Right renal cortex interstitium (tissue), 3 donors: Measurements from ENCODE around the gene SDK1. TPM values are rescaled to one million over a fixed set of nuclear protein-coding genes. Genes with fewer than 3 reads are reported as not detected.

Source experiments
- DNase-seq, 3 donors: peaks; one replicate each; pipeline ENCODE4 v3.0.0-alpha.2; 2013; ENCODE audit warnings: low read depth in 3 of 3, low spot score in 2 of 3
- polyA plus RNA-seq, 3 donors: library from polyadenylated mRNA; unstranded; fragments of 120-200 nt; gene quantifications; one replicate each; pipeline ENCODE4 v1.2.1, GENCODE V29; 2013; ENCODE audit not compliant: insufficient read length in 3 of 3

The SDK1 gene
- polyA plus RNA-seq, 3 donors, result 5.8 to 7.5 (median 6.3) TPM

DNA sequence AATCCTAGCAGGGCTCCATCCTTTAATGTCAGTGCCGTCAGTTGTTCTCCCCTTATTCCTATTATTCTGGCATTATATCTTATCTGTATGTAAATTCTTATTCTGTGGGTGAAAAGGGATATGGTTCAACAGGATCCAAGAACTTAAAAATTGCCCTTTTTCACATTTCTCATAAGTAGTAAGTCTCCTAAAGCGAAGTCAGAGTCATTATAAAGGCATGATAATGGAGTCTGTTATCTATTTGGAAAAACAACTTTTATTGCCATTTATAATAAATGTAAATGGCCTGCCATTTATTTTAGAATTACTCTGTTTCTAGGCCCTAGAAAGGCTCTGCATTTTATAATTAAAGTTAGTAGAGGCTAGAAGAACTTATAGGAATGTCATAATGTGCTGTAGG, 31.3 kb downstream of the SDK1 start:
- DNase-seq, result no peak

DNA sequence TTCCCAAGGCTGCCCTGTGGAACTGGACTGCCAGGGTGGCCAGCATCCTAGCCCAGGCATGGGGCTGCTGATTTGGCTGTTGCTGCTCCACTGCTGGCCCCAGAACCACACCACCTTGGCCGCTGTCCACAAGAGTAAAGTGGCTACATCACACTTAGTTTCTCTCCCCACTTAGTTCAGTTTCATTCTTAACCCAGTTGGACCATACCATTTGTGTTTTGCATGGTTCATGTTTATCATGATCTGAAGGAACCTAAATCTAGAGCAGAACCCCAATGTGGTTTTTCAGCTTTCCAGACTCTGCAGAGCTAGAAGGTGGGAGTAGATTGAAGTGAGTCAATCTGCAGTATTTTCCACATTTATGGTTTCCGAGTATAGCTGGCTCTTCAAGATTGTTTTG, 32.8 kb downstream of the SDK1 start:
- DNase-seq, result no peak

DNA sequence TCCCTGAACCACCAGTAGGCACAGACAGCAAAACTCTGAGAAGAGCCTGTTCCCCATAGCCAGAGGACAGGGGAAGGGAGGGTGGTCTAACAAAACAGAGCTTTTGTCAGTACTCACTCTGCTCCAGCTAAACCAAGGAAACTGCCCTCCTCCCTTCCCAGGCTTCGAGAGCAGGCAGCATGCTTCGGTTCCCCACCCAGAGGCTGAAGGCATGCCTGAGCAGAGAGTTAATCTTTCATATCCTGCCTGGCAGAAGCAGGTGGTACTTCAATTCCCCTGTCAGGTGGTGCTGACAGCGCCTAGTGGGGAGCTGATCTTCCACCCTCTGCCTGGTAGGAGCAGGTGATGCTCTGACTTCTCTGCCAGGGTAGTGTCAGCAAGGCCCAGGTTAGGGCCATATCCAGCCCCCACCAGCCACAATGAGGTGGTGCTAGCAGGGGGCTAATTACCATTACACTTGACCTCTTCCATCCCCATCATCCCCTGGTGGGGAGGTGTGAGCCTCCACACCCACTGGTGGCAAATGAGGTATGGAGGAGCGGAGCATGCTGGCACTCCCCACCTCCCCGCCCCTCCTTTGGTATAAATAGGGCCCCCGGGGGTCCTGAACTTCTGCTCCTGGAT, 35.1 kb downstream of the SDK1 start:
- no peak for DNase-seq

DNA sequence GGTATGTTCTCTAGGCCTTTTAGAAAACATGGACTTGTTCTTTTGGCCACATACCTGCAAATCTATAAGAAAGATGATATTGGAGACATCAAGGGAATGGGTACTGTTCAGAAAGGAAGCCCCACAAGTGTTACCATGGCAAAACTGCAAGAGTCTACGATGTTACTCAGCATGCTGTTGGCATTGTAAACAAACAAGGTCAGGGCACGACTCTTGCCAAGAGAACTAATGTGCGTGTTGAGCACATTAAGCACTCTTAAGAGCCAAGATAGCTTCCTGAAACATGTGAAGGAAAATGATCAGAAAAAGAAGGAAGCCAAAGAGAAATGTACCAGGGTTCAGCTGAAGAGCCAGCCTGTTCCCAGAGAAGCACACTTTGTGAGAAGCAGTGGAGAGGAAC, 37.1 kb downstream of the SDK1 start:
- no peak for DNase-seq

DNA sequence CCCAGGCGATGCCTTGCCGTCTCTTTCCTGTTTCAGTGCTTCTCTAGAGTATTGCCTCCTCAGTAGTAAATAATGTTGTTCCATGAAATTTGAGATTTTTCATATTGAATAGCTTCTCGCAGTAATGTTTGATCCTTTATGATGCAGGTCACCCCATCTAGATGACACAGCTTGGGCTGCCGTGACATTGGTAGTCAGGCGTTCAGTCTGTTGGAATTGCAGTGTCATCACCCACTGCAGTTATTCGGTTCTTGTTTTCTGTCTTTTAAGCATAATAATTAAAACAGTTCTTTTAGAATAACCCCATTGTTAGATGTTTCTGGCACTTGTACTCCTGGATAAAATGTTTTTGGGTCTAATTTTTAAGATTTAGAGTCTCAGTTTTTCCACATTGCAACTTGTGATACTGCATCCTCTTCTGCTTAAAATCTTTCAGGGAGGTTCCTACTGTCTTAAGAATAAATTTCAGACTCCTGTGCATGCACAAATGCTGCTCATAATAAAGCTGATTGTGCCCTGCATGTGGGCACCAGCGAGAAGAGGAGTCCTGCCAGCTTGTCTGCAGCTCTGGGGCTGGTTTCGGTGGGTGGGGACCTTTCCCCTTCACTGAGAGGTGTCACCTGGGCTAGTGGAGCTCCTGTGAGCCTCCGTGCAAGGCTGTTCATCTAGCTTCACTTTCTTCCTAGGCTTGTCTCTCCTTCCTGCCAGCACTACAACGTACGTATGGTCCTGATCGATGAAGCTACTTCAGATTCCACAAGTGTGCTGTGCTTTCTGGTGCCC, 44.8 kb downstream of the SDK1 start:
- no peak for DNase-seq

DNA sequence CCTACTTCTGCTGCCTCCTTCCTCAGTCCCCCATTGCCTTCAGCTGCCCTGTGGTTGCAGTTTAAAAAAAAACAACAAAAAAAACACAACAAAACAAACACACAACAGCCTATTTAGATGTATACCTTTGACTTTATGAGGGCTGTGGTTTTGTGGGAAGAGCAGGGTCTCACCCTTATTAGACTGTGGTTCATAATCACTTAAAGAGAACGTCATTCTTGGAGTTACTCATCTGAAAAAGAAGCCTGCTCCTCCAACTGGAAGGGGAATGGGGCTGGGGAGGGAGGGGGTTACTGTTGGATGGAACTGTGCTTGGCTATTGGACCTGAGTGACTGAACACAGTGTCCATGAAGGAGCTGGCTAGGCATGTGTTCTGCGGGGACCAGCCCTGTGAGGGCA, 48.1 kb downstream of the SDK1 start:
- no peak for DNase-seq

DNA sequence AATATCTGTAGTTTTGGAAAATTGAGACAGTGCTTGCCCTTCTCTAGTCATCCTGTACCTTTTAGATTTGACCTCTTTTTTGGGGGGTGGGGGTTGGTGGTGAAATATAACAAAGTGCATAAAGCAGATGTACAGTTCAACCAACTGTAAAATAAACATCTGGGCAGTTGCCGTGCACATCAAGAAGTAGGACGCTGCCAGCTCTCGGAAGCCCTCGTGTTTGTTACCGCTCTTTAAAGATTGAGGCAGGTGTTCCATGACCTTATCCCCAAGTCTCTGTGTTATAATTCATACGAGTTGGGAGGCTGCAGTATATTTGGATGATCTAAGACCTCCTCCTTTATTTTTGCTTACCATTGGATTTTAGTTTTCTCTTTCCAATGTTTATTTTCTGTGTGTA, 55.1 kb downstream of the SDK1 start:
- no peak for DNase-seq

DNA sequence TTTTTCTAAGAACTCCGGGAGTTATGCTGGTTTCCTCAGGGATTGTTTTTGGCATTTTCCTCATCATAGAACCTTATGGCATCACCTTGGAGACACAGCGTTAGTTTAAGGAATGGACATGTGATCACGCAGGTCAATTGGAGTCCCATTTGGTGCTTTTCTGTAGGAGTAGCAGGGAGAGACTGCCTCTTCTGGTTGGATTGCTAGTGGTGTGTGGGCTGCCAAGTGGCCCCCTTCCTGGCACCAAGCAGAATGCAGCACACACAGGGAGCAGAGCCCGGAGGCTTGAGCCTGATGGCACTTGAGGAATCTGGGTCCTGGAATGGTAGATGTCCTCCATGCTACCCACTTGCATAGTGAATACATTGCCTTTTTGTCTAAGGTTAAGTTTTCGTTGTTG, 57.9 kb downstream of the SDK1 start:
- no peak for DNase-seq

DNA sequence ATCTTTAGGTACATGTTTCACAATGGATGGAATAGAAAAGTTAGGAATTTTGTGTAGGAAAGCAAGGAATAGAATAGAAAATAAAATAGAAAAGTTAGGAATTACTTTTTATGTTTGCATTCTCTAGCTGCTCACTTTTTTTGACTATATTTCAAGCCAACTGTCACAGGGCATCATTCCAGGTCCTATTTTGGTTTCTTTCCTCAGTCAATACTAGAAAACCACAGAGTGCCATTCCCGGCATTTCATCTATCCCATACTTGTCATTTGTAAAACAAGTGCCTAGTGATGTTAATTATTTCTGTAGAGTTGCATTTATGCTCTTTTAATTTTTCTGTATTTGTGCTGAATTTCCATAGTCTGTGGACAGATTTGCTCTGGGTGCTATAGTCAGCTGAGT, 66.2 kb downstream of the SDK1 start:
- no peak for DNase-seq

DNA sequence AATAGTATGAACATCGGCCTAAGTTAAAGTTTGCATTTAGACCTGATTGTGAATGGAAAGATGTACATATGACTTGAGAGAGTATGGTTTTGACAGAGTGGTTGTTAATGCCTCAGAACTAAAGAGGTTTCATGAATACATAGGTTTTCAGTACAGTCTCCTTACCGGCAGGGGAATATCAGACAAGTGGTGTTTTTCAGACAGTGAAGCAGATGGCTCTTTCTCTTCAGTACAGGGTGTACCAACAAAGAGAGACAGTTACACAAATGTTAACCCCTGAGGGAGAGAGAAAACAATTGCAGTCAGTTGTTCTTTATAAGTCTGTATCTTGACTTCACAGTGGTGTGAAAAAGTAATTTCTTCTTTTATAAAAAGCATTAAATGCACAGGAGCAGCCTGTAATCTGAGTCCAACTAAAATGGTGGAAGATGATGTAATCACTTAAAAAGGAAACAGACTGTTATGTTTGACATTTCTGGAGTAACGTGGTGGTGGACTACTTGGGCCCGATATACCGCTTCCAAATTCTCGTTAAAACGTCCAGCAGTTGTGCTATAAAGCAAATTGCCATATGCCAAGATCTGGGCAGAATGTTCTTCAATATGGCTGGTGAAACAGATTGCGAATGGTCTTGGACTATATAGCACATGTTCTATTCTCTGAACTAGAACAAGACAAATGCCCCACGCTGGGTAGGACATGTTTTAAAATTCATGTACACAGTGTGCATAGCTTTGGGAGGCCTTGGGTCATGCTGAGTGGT, 69.2 kb downstream of the SDK1 start:
- DNase-seq, result no peak

DNA sequence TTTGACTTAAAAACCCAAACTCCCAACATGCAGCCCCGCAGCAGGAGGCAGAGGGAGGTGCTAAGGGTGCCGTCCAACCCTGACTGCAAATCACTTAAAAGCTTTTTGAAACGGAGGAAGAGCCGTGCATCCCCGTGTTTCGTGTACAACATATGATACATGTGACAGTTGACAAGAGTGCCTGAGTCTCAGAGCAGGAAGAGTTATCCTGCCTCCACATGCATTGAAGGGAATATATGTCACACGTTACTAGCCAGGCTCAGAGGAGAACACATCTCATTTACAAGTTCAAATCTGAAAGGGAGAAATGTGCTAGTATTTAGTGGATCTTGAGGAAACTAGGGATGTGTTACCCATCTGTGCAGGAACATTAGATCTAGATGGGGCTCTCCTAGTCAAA, 69.9 kb downstream of the SDK1 start:
- no peak for DNase-seq

DNA sequence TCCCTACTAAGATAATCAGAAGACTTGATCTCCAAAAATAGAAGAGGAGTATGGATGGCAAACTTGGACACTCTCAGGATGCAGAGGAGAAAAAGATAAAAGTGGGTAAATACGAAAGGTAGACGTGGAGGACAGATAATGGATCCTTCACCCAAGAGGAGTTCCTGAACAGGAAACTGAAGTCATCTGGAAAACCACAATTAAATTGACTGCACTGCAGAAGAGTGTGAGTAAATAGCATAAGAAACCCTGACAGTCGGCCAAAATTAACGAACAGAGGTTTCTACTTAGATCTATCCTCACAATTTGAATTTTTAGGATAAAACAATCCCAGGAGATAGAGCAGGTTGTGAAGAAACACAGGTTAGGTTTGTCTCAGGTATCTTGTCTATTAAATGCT, 70.5 kb downstream of the SDK1 start:
- no peak for DNase-seq

DNA sequence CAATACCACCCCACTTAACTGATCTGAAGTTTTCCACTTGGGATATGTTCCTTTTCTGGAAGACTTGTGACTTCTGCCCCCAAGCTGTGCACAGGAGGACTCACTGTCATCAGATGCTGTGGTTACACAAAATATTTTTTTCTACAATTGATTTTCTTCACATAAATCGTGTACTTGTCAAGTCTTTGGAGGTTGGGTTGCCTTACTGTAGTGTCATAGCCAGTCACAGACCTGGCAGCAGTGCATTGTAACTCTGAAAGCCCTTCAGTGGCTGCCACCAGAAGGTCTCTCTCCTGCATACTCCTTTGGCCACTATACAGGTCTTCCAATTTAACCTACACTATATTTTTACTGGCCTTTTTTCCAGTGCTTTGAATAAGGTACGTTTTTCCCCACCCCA, 73.2 kb downstream of the SDK1 start:
- no peak for DNase-seq

DNA sequence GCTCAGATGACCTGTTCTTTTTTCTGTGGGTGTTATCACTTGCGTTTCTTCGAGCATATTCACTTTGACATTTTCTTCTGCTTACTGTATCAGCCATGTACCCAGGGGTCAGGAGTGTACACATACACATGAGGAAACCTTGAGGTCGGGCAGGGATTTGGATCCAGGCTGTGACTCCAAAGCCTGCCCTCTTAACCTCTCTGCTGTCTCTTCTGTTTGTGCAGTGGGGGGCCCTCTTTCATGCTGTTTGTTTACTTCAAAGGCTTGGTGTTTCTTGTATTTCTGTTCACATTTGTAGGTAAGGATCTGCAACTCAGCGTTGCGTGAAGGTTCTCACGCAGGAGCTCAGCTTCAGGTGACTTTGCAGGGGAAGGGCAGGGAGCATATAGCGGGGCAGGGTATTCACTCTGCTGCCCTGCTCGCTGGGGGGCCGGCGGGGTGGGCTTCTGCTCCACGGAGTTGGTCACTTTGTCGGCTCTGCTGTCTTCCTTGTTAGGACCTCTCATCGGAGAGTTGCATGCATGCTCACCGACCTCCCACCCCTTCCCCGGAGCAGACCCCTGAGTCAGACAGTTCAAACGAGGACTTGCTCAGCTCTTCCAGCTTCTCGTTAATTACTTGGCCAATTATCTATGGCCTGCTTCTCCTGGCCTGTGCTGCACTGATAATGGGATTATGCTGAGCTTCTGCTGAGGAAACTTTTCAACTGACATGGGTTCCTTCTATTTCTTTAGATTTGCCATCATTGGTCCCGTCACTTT, 77.5 kb downstream of the SDK1 start:
- no peak for DNase-seq

DNA sequence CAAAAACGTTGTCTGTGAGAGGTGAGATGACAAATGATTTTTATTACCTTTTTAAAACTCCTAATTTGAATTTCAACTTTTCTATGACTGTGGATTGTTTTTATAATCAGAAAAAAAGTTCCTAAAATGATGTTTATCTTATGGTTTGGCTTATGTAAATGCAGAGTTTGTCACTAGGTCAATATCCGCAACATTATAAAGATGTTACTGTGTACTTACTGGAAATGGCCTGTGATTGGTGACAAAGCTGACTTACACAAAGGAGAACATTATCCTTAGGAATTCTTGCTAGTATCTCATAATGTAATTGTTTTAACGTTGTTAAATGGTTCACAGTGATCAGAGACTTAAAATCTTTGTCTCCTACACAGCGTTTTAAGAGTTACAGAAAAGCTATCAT, 79.0 kb downstream of the SDK1 start:
- DNase-seq, result no peak

DNA sequence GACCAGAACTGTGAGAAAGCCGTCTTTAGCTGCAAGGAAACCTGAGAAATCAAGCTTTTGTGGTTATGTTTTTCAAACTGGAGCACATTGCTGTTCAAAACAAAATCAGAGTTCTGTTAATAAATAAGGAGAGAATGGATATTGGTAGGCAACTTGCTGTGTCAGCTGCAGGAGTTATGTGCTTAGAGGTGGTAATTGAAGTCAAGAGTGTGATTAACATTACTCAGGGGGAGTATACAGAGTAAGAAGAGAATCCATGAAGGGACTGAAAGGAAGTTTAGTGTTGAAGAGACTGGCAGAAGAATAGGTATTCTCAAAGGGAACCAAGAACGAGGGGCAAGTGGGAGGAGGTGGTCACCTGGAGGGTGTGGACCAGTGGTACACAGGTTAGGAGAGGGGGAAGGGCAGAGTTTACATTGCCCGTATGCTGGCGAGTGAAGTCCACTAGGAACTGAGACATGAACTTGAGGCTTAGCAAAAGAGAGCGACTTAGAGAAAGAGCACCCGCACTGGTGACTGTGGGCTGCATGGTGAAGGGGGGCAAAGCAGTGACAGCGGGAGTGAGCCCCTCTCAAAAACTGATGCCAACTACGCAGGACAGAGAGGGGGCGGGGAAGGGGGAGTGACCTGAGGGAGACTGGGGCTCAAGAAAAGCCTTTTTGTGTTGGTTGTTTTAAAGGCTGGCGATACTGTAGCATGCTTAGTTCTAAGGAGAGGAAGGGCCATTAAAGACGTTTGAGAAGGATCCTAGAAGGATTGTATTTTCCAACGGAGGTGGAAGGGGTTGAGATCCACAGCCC, 80.0 kb downstream of the SDK1 start:
- DNase-seq, result no peak

DNA sequence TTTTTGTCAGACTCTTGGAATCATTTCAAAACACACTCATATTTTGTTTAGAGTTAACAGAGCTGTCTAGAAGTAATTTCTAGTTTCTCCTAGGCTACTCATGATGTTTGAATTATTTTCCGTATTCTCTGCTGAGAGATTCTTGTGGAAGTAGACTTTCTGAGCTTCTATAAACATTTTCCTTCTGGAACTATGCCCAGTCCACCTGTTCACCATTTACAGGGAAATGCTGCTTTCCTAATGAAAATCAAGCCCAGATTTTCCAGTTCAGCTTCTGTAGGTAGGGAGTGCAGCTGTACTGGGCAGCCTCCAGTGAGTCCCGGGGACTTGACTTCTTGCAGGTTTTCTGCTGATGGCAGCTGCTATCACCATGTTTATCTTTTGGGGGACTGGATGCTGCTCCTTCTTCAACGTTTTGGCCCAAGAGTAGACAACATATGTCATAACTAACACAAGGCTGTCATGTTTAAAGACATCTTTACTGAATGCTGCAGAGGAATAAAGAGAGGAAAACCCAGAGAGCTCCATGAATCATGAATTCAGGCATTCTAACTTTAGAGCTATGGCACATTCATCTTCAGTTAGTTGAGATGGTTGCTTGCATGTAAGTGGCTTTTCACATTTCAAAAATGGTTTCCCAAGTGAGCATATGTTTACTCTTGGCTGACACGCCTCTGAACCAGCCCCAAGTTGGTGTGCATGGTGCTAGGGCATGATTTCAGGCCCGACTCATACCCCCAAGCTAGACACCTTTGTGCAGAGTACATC, 85.6 kb downstream of the SDK1 start:
- no peak for DNase-seq

DNA sequence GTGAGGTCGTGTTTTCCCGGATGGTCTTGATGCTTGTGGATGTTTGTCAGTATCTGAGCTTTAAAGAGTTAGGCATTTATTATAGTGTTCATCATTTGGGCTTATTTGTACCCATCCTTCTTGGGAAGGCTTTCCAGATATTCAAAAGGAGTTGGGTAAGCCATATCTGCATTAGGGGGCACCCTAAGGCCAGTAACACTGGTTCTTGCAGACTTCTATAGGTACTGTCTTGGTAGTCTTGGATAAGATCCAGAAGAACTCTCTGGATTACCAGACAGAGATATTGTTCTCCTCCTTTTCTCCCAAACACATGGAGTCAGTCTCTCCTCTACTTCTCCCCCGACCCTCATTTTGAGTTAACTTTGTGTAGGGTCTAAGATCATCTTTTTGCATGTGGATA, 92.8 kb downstream of the SDK1 start:
- DNase-seq, result no peak

DNA sequence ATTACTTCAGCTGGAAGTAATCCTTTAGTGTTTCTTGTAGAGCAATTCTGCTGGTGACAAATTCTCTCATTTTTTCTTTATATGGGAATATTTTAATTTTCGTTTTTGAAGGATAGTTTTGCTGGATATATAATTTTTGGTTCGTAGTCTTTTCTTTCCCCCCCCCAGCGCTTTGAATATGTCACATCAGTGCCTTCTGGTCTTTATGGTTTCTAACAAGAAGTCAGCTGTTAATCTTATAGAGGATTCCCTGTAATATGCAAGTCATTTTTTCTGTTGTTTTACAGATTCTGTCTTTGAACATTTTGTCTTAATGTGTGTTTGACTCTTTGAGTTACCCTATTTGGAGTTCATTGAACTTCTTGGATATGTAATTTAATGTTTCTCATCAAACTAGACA, 96.3 kb downstream of the SDK1 start:
- DNase-seq, result no peak

DNA sequence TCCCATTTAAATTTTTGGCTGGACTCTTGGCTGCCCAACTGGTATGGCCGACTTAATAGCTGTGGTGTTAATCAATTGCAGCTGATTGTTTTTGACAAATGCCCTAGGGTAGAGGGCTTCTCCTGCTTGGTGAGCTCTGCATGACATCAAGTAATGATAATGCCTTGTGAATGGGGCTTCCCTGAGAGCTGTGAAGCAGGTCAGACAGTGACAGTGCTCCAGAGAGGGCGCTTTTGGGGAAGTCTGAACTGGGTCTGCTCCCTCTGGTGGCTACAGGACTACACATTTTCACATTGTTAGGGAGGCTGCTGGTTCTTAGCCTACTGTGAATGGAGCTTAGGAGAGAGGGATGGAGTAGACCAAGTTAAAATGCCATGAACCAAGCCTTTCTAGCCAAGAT, 98.8 kb downstream of the SDK1 start:
- no peak for DNase-seq
